PC-9 (cell line): ENCODE results near the gene CEL. TPM values are rescaled to one million over a fixed set of nuclear protein-coding genes. Genes with fewer than 3 reads are reported as not detected.

ENCODE experiments used
- BruUV-seq: library from RNA; stranded (reverse); fragments of 400-500 nt; replicated peaks from 2 replicates; lab custom pipeline; 2021; lab: Mats Ljungman, UMichigan
- CTCF ChIA-PET: fragments of 300-600 bp; sonication (Branson Sonifier 250); formaldehyde crosslinking; loops from one replicate; lab custom pipeline; 2022; ENCODE audit warnings: antibody characterized with exemption; lab: Charles Lee
- POLR2A ChIA-PET: fragments of 300-600 bp; sonication (Branson Sonifier 250); formaldehyde crosslinking; loops from one replicate; lab custom pipeline; 2022; ENCODE audit warnings: antibody characterized with exemption; ENCODE audit not compliant: unreplicated experiment; lab: Charles Lee
- DNase-seq, 2 experiments: peaks; one replicate each; pipeline versions ENCODE4 v3.0.0 to v3.0.0-alpha.2; 2015 to 2022; ENCODE audit warnings: mixed read lengths in 1 of 2
- H2AFZ ChIP-seq: fragments of 200-600 bp; sonication (generic); 2 replicates; pipeline ENCODE4 v1.8.1; 2017; ENCODE audit warnings: antibody characterized with exemption
- H3F3A ChIP-seq: fragments of 200-600 bp; sonication (generic); 2 replicates; pipeline ENCODE4 v1.8.1; 2017; ENCODE audit warnings: antibody characterized with exemption, mild to moderate bottlenecking, low read depth; ENCODE audit not compliant: insufficient read depth
- H3K27ac ChIP-seq: fragments of 200-600 bp; sonication (generic); 2 replicates; pipeline ENCODE4 v1.6.1; 2016; ENCODE audit warnings: mixed run types
- H3K27me3 ChIP-seq: fragments of 200-600 bp; sonication (generic); 2 replicates; pipeline ENCODE4 v1.6.1; 2016; ENCODE audit warnings: low read depth, mixed run types; ENCODE audit not compliant: insufficient read depth
- H3K36me3 ChIP-seq: fragments of 200-600 bp; sonication (generic); 2 replicates; pipeline ENCODE4 v1.6.1; 2016; ENCODE audit warnings: low read depth, mixed run types
- H3K4me1 ChIP-seq: fragments of 200-600 bp; sonication (generic); replicated peaks from 2 replicates; pipeline ENCODE4 v1.6.1; 2016; ENCODE audit warnings: mixed run types; ENCODE audit not compliant: insufficient read depth
- H3K4me2 ChIP-seq: fragments of 200-600 bp; sonication (generic); 2 replicates; pipeline ENCODE4 v1.6.1; 2017; ENCODE audit warnings: mixed run types
- H3K4me3 ChIP-seq: fragments of 200-600 bp; sonication (generic); 2 replicates; pipeline ENCODE4 v1.6.1; 2016; ENCODE audit warnings: mixed run types
- H3K79me2 ChIP-seq: fragments of 200-600 bp; sonication (generic); 2 replicates; pipeline ENCODE4 v1.6.1; 2017; ENCODE audit warnings: low read depth, mixed run types
- H3K9me2 ChIP-seq: fragments of 200-600 bp; sonication (generic); 2 replicates; pipeline ENCODE4 v1.8.1; 2017; ENCODE audit warnings: mild to moderate bottlenecking; ENCODE audit not compliant: insufficient read depth
- H3K9me3 ChIP-seq: fragments of 200-600 bp; sonication (generic); 2 replicates; pipeline ENCODE4 v1.8.1; 2016; ENCODE audit warnings: low read depth; ENCODE audit not compliant: insufficient read depth
- H4K20me1 ChIP-seq: fragments of 200-600 bp; sonication (generic); 2 replicates; pipeline ENCODE4 v1.8.1; 2017; ENCODE audit not compliant: insufficient read depth
- EZH2 ChIP-seq: fragments of 200-600 bp; sonication (generic); IDR thresholded peaks from 2 replicates; pipeline ENCODE4 v1.8.0; 2017; ENCODE audit warnings: antibody characterized with exemption, low read depth
- intact Hi-C: fragments of 100-400 bp; cut with micrococcal nuclease; formaldehyde crosslinking; loops from one replicate; pipeline ENCODE4 v1.10.0; 2022; ENCODE audit not compliant: unreplicated experiment
- total RNA-seq: library from RNA; stranded (reverse); gene quantifications from 2 replicates; pipeline ENCODE4 v1.2.3, GENCODE V29; 2021
- TF ChIP-seq, protein P1 (sequence below): fragments of 200-600 bp; sonication (generic); conservative IDR thresholded peaks from 2 replicates; pipeline ENCODE4 v1.6.1; 2017; ENCODE audit warnings: mixed run types, antibody characterized with exemption, mild to moderate bottlenecking, moderate library complexity

Gene CEL
- total RNA-seq, 1 experiment from 2014 or later: 2.7 TPM

- no peaks in the 10 kb centered on the region; the same call in 1 of the 2 replicates for H3F3A ChIP-seq
Observed at GRCh38 chr9:133058071-133058470, 3.7 kb upstream of the CEL start.

GRCh38 chr9:133058550-133059320 is 3.0 kb upstream of the CEL start:
- Histone ChIP-seq H3K9me2 (no peaks in the 10 kb centered on the region), H3K4me2 (no peak overlapping the region), H3K79me2 (no peaks in the 10 kb centered on the region), H3K4me1 (no peaks in the 10 kb centered on the region), H3K27ac (no peak overlapping the region), H3K36me3 (no peaks in the 10 kb centered on the region), H3F3A (no peaks in the 10 kb centered on the region; the same call in 1 of the 2 replicates), H3K4me3 (no peak overlapping the region), H2AFZ (no peak overlapping the region), H3K27me3 (no peaks in the 10 kb centered on the region), H4K20me1 (no peaks in the 10 kb centered on the region), H3K9me3 (no peaks in the 10 kb centered on the region)
- no peak for DNase-seq
- POLR2A ChIA-PET: no interaction called here
- no TSS peak for BruUV-seq
- CTCF ChIA-PET: interaction anchor here (0.7 kb wide), 1 partner anchor 86 kb away, joined by 3 read pairs; no protein-coding TSS in a partner anchor
- TF ChIP-seq, protein P1, sequence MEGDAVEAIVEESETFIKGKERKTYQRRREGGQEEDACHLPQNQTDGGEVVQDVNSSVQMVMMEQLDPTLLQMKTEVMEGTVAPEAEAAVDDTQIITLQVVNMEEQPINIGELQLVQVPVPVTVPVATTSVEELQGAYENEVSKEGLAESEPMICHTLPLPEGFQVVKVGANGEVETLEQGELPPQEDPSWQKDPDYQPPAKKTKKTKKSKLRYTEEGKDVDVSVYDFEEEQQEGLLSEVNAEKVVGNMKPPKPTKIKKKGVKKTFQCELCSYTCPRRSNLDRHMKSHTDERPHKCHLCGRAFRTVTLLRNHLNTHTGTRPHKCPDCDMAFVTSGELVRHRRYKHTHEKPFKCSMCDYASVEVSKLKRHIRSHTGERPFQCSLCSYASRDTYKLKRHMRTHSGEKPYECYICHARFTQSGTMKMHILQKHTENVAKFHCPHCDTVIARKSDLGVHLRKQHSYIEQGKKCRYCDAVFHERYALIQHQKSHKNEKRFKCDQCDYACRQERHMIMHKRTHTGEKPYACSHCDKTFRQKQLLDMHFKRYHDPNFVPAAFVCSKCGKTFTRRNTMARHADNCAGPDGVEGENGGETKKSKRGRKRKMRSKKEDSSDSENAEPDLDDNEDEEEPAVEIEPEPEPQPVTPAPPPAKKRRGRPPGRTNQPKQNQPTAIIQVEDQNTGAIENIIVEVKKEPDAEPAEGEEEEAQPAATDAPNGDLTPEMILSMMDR: no peak
- TF ChIP-seq EZH2: no peak
- intact Hi-C loops: no loop called here

More at GRCh38 chr9:133058071-133058470, 3.7 kb upstream of the CEL start:
- TF ChIP-seq, protein P1: no peak
- TF ChIP-seq EZH2: no peak
- intact Hi-C loops: no loop called here
- H3K9me2 ChIP-seq: no peaks in the 10 kb centered on the region
- H3K27me3 ChIP-seq: no peaks in the 10 kb centered on the region
- H3K4me3 ChIP-seq: no peak overlapping the region
- H2AFZ ChIP-seq: no peak overlapping the region
- no peak overlapping the region for H3K27ac ChIP-seq
- no peaks in the 10 kb centered on the region for H3K9me3 ChIP-seq
- H4K20me1 ChIP-seq: no peaks in the 10 kb centered on the region
- BruUV-seq: no TSS peak
- no peaks in the 10 kb centered on the region for H3K36me3 ChIP-seq
- ChIA-PET CTCF (no interaction called here), POLR2A (no interaction called here)
- no peaks in the 10 kb centered on the region for H3K4me1 ChIP-seq
- no peak for DNase-seq
- no peaks in the 10 kb centered on the region for H3K79me2 ChIP-seq
- H3K4me2 ChIP-seq: no peak overlapping the region

DNA sequence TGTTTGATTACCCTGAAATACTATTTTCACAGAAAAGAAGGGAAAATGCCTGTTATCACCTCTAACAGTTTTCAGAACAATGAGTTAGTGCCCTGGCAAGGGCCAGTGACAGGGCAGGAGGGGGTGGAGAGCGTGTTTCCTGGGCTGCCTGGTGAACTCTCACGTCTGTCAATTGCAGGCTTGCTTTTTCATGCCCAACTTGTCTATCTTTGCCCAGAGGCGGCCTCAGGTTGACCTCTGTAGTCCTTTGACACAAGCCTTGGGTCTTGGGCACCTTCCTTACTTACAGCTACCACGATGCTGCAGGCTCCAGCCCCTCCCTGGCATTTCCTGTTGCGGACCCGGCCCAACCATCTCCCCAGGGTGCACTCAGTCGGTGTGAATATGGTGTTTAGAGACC is 2.2 kb upstream of the CEL start:
- BruUV-seq: no TSS peak

More for the DNA sequence above, 2.2 kb upstream of the CEL start:
- Histone ChIP-seq H4K20me1 (no peaks in the 10 kb centered on the region), H3K27me3 (no peaks in the 10 kb centered on the region), H3K27ac (no peak overlapping the region), H3K4me3 (no peak overlapping the region), H3K36me3 (no peaks in the 10 kb centered on the region), H2AFZ (no peak overlapping the region), H3K79me2 (no peaks in the 10 kb centered on the region), H3K4me1 (no peaks in the 10 kb centered on the region), H3K9me2 (no peaks in the 10 kb centered on the region), H3K9me3 (no peaks in the 10 kb centered on the region), H3K4me2 (no peak overlapping the region), H3F3A (no peaks in the 10 kb centered on the region; the same call in 1 of the 2 replicates)
- ChIA-PET POLR2A (no interaction called here), CTCF (interaction anchor here (0.6 to 0.7 kb wide), 2 partner anchors 35 to 85 kb away, joined by 3 read pairs; no protein-coding TSS in a partner anchor)
- DNase-seq: no peak
- intact Hi-C loops: no loop called here
- TF ChIP-seq EZH2: no peak
- TF ChIP-seq, protein P1: no peak
